Stimulated activated CD4-positive, alpha-beta T cell treated with anti-CD3 and anti-CD28 coated beads, Interleukin-12 subunit alpha, Interleukin-12 subunit beta, amount 100 ng/mL, for 24 hours (primary cell): ENCODE measurements around the gene ZDHHC17.

Experiments
- DNase-seq, 2 experiments: peaks; one replicate each; pipeline ENCODE4 v3.0.0-alpha.2; 2020; ENCODE audit warnings: low read depth in 2 of 2

ZDHHC17 gene

GRCh38 chr12:76878099-76878898 lies 114.4 kb downstream of the ZDHHC17 start:
- no peak for DNase-seq

GRCh38 chr12:76878899-76879709 lies 115.2 kb downstream of the ZDHHC17 start, which contains the start of gene CSRP2:
TSS of gene CSRP2 (minus strand) at chr12:76879019. CDS start at chr12:76866260, 12,759 bp downstream.
- DNase-seq: peak; percentile 43 to 76

GRCh38 chr12:76879710-76880518 lies 116.0 kb downstream of the ZDHHC17 start:
- DNase-seq: no peak

GRCh38 chr12:76880519-76881023 lies 116.7 kb downstream of the ZDHHC17 start:
- no peak for DNase-seq

GRCh38 chr12:76881142-76881541 lies 117.2 kb downstream of the ZDHHC17 start:
- DNase-seq: no peak

GRCh38 chr12:76882367-76882766 lies 118.5 kb downstream of the ZDHHC17 start:
- DNase-seq: no peak

GRCh38 chr12:76883151-76883550 lies 119.2 kb downstream of the ZDHHC17 start:
- no peak for DNase-seq

- DNase-seq: no peak
These were observed 119.9 kb downstream of the ZDHHC17 start for GRCh38 chr12:76883811-76884210.

GRCh38 chr12:76888775-76889174 lies 124.9 kb downstream of the ZDHHC17 start:
- DNase-seq: no peak

GRCh38 chr12:76890151-76891143 lies 126.5 kb downstream of the ZDHHC17 start:
- DNase-seq: peak; percentile 23 to 36

GRCh38 chr12:76891609-76892008 lies 127.7 kb downstream of the ZDHHC17 start:
- no peak for DNase-seq

- DNase-seq: no peak
These were observed 131.9 kb downstream of the ZDHHC17 start for GRCh38 chr12:76895796-76896195.

GRCh38 chr12:76896274-76896673 lies 132.4 kb downstream of the ZDHHC17 start:
- no peak for DNase-seq

- no peak for DNase-seq
These were observed 134.5 kb downstream of the ZDHHC17 start for GRCh38 chr12:76898442-76898841.

- no peak for DNase-seq
These were observed 135.6 kb downstream of the ZDHHC17 start for GRCh38 chr12:76899522-76899921.

- no peak for DNase-seq
These were observed 137.9 kb downstream of the ZDHHC17 start for GRCh38 chr12:76901628-76902380.
